Hematopoietic multipotent progenitor cell treated with erythropoietin and hydrocortisone succinate and interleukin-3 and kit ligand, for 15 days (in vitro differentiated cells): ENCODE results near the gene SIL1.

Experiments used
- DNase-seq: peaks from one replicate; pipeline ENCODE4 v3.0.0-alpha.2; 2015; ENCODE audit warnings: low spot score

Gene SIL1

DNA sequence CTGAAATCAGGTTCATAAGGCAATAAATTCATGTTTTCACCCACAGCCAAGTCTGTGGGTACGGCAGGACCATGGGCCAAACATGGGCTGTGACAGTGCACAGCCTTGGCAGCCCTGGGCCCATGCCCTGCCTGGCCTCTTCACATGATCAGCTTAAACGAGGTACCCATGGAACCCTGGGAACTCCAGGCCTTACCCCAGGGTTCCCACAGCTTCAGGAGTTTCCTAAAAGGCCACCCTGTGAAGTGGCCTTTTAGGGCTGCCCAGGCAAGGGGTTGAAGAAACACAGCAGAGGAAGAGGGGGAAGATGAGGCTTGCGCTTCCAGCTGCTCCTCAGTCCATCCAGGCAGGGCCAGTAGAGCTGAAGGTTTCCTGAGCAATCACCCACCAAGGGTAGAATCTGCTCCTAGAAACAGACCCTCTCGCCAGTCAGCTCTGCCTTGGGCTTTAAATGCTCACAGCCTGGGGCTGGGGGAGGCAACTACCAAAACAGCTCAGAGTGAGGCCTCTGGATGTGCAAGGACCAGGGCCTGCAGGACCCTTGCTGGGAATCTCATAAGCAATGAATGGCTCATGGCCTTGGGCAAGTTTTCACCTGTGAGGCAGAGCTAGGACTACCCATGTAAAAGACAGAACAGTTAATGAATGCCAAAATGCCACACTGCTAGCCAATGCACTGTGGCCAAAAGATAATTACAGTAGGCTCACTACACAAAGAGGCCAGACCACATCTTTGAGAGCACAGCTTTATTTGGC is 243.7 kb downstream of the SIL1 start:
- DNase-seq: no peak

DNA sequence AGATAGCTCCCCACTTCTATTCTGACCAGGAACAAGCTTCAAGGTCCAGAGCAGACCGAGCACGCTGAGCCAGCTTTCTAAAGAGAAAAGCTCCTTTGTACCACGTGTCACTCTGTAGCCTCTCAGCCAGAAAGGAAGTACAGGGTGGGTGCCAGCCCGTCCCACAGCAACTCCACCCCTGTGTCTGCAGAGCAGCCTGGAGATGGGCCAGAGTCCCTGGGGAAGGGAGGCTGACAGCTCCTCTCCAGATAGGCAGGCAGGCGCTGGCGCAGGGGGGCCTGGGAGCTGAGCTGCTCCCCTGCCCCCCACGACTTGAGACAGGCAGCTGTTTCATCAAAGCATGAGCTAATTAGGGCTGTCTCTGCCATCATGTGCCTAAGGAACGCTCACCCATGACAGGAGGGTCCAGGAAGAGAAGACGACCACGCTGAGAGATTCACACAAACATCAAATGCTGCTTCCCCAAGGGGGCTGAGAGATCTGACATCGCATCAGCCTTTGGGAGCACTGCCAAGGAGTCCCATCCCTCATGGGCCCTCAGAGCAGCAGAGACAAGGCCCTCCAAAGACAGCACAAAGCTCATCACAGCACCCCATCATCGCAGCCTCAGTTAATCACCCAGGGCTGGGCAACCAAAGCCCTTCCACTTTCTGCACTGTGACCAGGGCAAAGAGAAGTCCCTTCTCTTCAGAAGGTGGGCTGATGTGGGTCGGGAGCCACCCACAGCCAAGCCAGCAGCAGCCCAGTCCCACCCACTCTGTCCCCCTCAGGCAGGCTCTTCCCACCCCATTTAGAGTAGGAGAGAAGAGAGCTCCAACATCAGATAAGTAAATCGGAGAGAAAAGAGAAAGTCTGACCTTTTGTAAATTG is 244.5 kb downstream of the SIL1 start:
- peak; percentile 64 for DNase-seq

GRCh38 chr5:138952962-138953361 is 245.2 kb downstream of the SIL1 start:
- DNase-seq: no peak

GRCh38 chr5:138951986-138952735 is 246.0 kb downstream of the SIL1 start:
- DNase-seq: no peak

DNA sequence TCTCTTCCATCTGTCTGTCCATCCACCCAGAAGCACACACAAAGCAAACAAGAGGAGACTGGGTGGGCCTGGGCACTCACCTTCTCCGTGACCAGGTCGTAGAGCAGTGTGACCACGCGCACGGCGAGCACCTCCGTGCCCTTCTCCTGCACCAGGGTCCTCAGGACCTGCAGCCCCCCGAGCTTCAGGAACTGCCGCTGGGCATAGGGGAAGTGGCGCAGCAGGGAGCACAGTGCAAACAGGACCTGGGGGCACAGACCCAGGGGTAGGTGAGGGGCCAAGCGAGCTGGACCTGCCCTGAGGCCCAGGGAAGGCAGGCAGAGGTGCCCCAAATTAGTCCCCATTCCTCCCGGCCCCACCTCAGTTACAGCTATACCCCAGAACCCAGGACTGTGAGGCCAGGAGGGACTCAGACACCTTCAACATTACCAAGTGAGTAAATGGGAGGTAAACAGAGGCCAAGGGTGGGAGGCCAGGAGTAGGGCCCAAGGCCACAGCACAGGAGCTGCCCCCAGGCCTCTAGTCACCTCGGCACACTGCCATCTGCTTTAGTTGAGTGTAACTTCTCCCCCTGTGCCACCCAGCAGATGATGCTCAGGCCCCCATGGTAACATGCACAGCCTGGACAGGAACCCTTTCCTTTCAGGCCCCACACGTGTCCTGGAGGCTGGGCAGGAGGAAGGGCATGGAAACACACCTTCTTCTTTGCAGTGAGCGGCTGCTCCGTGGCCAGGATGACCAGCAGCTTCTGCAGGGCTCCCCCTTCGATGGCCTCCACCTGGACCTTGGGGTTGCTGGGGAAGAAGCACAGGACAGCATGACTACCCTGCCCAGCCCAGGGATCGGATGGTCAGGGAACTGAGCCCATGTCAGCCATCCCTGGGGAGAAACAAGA is 246.8 kb downstream of the SIL1 start:
- DNase-seq: no peak

DNA sequence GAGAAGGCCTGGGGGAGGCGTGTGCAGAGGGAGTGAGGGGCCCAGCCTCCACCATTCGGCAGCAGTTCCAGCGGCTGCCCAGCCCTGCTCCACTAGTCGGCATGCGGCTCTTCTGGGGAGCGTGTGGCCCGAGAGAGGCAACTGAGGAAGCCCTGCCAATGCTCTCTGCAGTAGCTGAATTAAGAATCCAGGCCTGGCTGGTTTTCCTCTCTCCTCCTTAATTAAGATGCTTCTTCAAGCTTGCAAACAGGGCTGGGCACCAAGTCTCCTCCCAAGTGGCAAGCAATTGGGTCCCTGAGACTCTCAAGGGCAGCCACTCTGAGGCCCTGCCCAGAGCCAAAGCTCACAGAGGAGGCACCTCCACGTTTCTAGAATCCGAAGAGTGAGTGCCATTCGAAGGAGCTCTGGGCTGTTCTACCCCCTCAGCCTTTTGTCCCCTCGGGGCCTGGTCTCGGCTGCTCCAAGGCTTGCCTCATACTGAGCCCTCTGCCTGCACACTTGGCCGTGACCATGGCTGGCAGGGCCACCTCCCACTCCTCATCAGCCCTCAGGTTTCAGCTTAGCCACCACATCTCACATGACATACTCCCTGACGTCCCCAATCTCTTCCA is 247.6 kb downstream of the SIL1 start:
- DNase-seq: no peak

DNA sequence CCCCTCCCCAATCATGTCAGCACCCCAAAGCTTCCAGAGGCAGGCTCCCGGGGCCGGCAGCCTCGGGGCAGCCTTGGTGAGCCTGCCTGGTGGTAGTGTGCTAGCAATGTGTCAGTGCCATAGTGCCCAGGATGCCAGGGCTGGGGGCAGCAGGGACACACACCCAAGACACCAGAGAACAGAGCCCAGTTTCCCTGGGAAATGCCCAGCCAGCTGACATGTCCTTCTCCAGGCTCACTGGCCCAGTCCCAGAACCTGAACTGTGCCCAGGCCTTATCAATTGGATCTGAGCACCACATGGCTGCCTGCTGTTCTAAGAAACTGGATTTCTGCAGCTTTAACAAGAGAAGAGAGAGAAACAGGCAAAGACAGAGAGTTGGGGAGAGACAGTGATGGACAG is 248.2 kb downstream of the SIL1 start:
- no peak for DNase-seq

- DNase-seq: no peak
Observed at GRCh38 chr5:138949223-138949574, 249.0 kb downstream of the SIL1 start.

GRCh38 chr5:138948471-138949222 is 249.5 kb downstream of the SIL1 start:
- no peak for DNase-seq

- DNase-seq: no peak
Observed at GRCh38 chr5:138947780-138948179, 250.4 kb downstream of the SIL1 start.

DNA sequence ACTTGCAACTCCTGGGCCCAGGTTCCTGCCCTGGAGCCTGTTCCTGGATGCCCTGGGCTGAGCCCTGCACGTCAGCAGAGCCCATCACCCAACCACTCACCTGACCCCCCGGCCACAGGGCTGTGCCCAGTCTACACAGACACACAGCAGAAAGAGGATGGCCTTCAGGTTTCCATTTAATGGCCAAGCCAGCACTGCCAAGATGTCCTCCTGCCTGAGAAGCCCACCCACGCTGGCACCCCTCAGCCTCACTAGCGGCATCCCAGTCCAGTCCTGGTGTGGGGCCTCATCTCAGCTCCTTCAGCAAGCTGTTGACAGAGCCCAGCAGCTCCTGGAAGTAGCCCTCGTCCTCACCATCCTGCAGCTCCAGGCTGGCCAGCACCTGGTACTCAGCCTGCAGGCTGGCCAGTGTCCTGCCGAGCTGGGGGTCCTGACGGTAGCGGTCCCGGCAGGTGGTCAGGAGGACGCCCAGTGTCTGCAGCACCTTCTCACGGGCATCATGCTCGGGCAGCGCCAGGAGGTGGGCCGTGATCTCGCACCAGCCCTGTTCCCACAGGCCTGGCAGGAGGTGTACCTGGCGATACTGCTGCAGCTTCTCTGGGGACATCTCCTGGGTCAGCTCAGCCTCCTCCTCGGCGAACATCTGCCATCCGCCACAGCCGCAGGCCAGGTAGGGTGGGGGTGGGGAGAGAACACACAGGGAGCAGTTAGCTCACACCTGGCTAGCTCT is 251.2 kb downstream of the SIL1 start:
- DNase-seq: no peak

- DNase-seq: no peak
Observed at GRCh38 chr5:138946241-138946623, 251.9 kb downstream of the SIL1 start.

GRCh38 chr5:138945421-138946240 is 252.5 kb downstream of the SIL1 start:
- no peak for DNase-seq

GRCh38 chr5:138944527-138945322 is 253.4 kb downstream of the SIL1 start:
- DNase-seq: no peak

- no peak for DNase-seq
Observed at GRCh38 chr5:138943599-138944173, 254.5 kb downstream of the SIL1 start.

DNA sequence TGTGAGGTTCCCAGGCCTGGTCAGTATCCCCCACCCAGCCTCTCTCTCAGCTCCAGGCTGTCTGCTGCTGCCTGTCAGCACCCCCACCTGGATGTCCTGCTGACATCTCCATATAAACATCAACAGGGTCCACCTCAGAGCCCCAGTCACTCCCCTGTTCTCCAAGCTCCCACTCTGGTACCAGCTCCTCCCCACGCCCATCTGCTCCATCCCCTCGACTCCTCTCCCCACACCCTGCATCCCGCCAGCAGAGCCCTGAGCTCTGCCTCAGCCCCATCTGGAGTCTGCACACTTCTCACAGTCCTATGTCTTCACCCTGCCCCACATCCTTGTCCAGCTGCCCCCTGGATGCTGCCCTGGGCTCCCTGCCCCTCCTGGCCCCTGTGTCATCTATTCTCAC is 255.3 kb downstream of the SIL1 start:
- DNase-seq: no peak

GRCh38 chr5:138942066-138942465 is 256.1 kb downstream of the SIL1 start:
- DNase-seq: no peak

DNA sequence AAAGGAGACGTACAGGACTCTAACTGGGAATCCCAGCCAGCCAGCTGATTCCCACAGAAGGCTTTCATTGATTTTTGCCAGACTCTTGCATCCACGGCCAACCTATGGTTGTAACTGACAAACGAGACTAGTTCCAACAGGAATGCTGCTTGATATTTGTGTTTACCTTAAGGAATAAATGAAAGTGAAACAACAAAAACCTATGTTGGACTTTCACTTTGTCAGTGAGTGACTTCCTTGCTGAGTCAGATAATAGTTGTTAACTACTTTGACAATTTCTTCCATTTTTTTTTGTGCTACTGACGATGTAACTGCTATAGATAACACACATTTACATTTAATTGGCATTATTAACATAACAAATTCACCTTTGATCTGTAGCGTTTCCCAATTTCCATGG is 259.6 kb downstream of the SIL1 start:
- DNase-seq: no peak
